ENCODE data around the gene IQSEC3. TPM values are rescaled to one million over a fixed set of nuclear protein-coding genes. Genes with fewer than 3 reads are reported as not detected.

Gene IQSEC3
- total and polyA plus RNA-seq, 10 of the 15 experiments (the other 5 are each of a cell fraction or from before 2014, with no cell fraction given) = not detected

DNA sequence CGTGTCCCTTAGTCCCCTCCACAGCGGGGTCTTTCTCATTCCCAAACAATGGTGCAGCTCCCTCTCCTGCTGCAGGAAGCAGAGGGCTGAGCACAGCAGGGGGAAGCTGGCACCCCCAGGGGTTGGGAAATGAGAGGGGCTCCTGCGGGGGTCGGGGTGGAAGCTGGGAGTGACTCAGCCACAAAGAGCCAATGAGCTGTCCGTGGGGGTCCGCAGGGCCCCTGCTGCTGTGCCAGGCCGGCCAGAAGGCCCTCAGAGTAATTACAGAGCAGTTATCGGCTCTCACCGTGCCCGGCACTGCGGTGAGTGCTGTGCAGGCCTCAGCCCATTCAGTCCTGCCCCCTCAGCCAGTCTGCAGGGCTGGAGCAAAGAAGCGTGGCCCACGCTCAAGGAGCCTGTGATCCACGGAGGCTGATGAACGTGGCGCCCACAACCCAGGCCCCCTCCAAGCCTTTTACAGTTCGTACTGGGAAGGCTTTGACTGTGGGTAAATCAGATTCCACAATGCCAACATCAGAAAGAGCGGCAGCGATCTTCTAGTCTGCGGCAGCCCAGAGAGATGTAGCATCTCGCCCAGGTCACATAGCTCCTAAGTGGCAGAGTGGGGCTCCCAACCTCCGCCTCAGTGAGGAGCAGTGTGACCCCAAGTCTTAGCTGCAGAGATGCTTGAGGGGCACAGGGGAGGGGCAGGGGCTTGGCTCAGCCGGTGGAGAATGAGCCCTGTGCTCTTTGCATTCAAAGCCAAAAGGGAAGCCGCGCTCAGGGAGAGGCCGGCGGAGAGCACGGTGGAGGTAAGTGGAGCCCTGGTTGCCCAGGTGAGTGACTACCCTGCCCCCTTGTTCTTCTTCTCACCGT, 104.0 kb downstream of the IQSEC3 start:
- no peaks in the 10 kb centered on the region for H3K9me3 ChIP-seq (replicated peaks; ENCODE audit: control insufficient read depth, insufficient read depth, low read length)
- TF ChIP-seq POU2F2 (IDR thresholded peaks at IDR 0.05; ENCODE audit: borderline replicate concordance, low read depth, low read length) = no peak
- TF ChIP-seq, protein P1, sequence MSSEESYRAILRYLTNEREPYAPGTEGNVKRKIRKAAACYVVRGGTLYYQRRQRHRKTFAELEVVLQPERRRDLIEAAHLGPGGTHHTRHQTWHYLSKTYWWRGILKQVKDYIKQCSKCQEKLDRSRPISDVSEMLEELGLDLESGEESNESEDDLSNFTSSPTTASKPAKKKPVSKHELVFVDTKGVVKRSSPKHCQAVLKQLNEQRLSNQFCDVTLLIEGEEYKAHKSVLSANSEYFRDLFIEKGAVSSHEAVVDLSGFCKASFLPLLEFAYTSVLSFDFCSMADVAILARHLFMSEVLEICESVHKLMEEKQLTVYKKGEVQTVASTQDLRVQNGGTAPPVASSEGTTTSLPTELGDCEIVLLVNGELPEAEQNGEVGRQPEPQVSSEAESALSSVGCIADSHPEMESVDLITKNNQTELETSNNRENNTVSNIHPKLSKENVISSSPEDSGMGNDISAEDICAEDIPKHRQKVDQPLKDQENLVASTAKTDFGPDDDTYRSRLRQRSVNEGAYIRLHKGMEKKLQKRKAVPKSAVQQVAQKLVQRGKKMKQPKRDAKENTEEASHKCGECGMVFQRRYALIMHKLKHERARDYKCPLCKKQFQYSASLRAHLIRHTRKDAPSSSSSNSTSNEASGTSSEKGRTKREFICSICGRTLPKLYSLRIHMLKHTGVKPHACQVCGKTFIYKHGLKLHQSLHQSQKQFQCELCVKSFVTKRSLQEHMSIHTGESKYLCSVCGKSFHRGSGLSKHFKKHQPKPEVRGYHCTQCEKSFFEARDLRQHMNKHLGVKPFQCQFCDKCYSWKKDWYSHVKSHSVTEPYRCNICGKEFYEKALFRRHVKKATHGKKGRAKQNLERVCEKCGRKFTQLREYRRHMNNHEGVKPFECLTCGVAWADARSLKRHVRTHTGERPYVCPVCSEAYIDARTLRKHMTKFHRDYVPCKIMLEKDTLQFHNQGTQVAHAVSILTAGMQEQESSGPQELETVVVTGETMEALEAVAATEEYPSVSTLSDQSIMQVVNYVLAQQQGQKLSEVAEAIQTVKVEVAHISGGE (CRISPR knock-in tag; IDR thresholded peaks at IDR 0.05) = no peak
- no peak for TF ChIP-seq POLR2AphosphoS5 (IDR thresholded peaks at IDR 0.05; ENCODE audit: low read length)
- TF ChIP-seq TARDBP (IDR thresholded peaks at IDR 0.05; ENCODE audit: borderline replicate concordance) = no peak
- TF ChIP-seq BRCA1 (IDR thresholded peaks at IDR 0.05; ENCODE audit: low read depth, low read length) = no peak
- TF ChIP-seq ASH2L (IDR thresholded peaks at IDR 0.05; ENCODE audit: borderline replicate concordance, low read depth) = no peak
- TF ChIP-seq ETV6 (conservative IDR thresholded peaks at IDR 0.05 in 1 of 2, IDR thresholded peaks at IDR 0.05 in 1 of 2; ENCODE audit: borderline replicate concordance in 1 of 2, low read depth in 1 of 2) = no peak
- TF ChIP-seq EZH2 (IDR thresholded peaks at IDR 0.05; ENCODE audit: borderline replicate concordance, control insufficient read depth, low read depth, low read length) = no peak
- no peak overlapping the region for H3K4me3 ChIP-seq
- H3K27me3 ChIP-seq (replicated peaks in 1 of 2; ENCODE audit: control insufficient read depth in 2 of 2, insufficient read depth in 2 of 2, low read length in 1 of 2) = no peaks in the 10 kb centered on the region; a peak in 3 of 4 replicates
- in situ Hi-C loops (cut with MboI) = no loop called here
- POLR2A ChIA-PET = interaction anchor here (0.5 kb wide), 1 partner anchor 147 kb away, joined by 3 read pairs; no protein-coding TSS in a partner anchor
- DNase-seq (ENCODE audit: low read depth, low spot score) (no peak), ATAC-seq (no peak), FAIRE-seq (no peak)
- SMC1A ChIA-PET (ENCODE audit: uncharacterized antibody, unreplicated experiment) = no interaction called here
- no peaks in the 10 kb centered on the region for H4K20me1 ChIP-seq (ENCODE audit: control insufficient read depth, insufficient read depth)
- 54% methylated on average over 28 of the region's 29 CpGs for WGBS (ENCODE audit: insufficient coverage, insufficient replicate concordance, low lambda C conversion rate, missing lambda C conversion rate)
- no peak overlapping the region for H2AFZ ChIP-seq (ENCODE audit: control insufficient read depth, low read depth, low read length)
- no peak overlapping the region for H3K9ac ChIP-seq (ENCODE audit: control insufficient read depth, insufficient read depth, low read length)
- BruUV-seq (replicated peaks) = no TSS peak
- RAD21 ChIA-PET (ENCODE audit: unreplicated experiment) = no interaction called here
- H3K79me2 ChIP-seq (ENCODE audit: control insufficient read depth, insufficient read depth, low read length) = no peaks in the 10 kb centered on the region
- CTCF ChIA-PET = no interaction called here
- H3K27ac ChIP-seq (ENCODE audit: control insufficient read depth, insufficient read depth) = no peak overlapping the region
- H3K4me2 ChIP-seq (ENCODE audit: control insufficient read depth, insufficient read depth) = no peak overlapping the region
- H3K36me3 ChIP-seq (ENCODE audit: control insufficient read depth in 2 of 2, insufficient read depth in 2 of 2, low read length in 1 of 2) = no peaks in the 10 kb centered on the region
- intact Hi-C loops (cut with micrococcal nuclease; ENCODE audit: unreplicated experiment) = no loop called here
- H3K4me1 ChIP-seq (ENCODE audit: control insufficient read depth, insufficient read depth, low read length) = peaks cover 8% of the 10 kb centered on the region
